K562 (cell line): Measurements from ENCODE around the gene ARHGAP24. TPM values are rescaled to one million over a fixed set of nuclear protein-coding genes. Genes with fewer than 3 reads are reported as not detected.

Experiments
- ATAC-seq: fragments of 200-7000 bp; cut with Tn5 transposase; 3 replicates; pipeline ENCODE4 v1.9.1; 2020; ENCODE audit warnings: moderate library complexity
- BruUV-seq: library from RNA; stranded (reverse); fragments of 400-500 nt; replicated peaks from 2 replicates; lab custom pipeline; 2021; lab: Mats Ljungman, UMichigan
- CTCF ChIA-PET: fragments of 300-600 bp; formaldehyde crosslinking; extraction: SDS; loops from one replicate; lab custom pipeline; 2021; ENCODE audit warnings: low intra/inter-chr PET ratio; lab: Yijun Ruan, JAX
- POLR2A ChIA-PET: fragments of 300-600, 350-650 bp; sonication (Branson Sonifier 250); formaldehyde crosslinking; extraction: SDS; loops from one replicate; lab custom pipeline; 2021; ENCODE audit warnings: antibody characterized with exemption, inconsistent platforms; lab: Yijun Ruan, JAX
- DNase-seq, 4 experiments: peaks; one replicate each; pipeline versions ENCODE4 v3.0.0 to v3.0.0-alpha.2; 2011 to 2018; ENCODE audit warnings: low spot score in 3 of 4, mixed read lengths in 3 of 4; ENCODE audit errors: extremely low read depth in 1 of 4
- FAIRE-seq: peaks from 2 replicates; lab custom pipeline; 2011; peaks lifted over from hg19 to GRCh38; lab: Jason Lieb, UNC
- H2AFZ ChIP-seq: 2 replicates; pipeline ENCODE4 v1.6.0; 2011; ENCODE audit warnings: low read depth, low read length, control low read depth, inconsistent platforms
- H3K27ac ChIP-seq: fragments of 200-600 bp; 3 replicates; pipeline ENCODE4 v1.8.0; 2011; ENCODE audit warnings: low read depth, mild to moderate bottlenecking, control low read depth, inconsistent platforms, low read length, moderate library complexity, mixed read lengths; ENCODE audit errors: extremely low read depth
- H3K27me3 ChIP-seq, 2 experiments: fragments of 300-600 bp in 1 of 2; 2 replicates in 1 of 2; 3 replicates in 1 of 2; pipeline versions ENCODE4 v1.6.0 to v1.8.0; 2011; ENCODE audit warnings: inconsistent platforms in 2 of 2, low read length in 2 of 2, mild to moderate bottlenecking in 1 of 2, mixed read lengths in 1 of 2, moderate library complexity in 1 of 2; ENCODE audit not compliant: control insufficient read depth in 2 of 2, insufficient read depth in 2 of 2
- H3K36me3 ChIP-seq: fragments of 300-600 bp; 3 replicates; pipeline ENCODE4 v1.8.0; 2011; ENCODE audit warnings: mild to moderate bottlenecking, low read length, inconsistent platforms; ENCODE audit not compliant: control insufficient read depth, insufficient read depth
- H3K4me1 ChIP-seq, 2 experiments: fragments of 200-600 bp in 1 of 2; replicated peaks in 1 of 2; 2 replicates in 1 of 2; 3 replicates in 1 of 2; pipeline versions ENCODE4 v1.5.1 to v1.8.0; 2011; ENCODE audit warnings: inconsistent platforms in 2 of 2, low read length in 2 of 2, mild to moderate bottlenecking in 1 of 2, mixed read lengths in 1 of 2, moderate library complexity in 1 of 2; ENCODE audit not compliant: control insufficient read depth in 2 of 2, insufficient read depth in 2 of 2
- H3K4me2 ChIP-seq: 2 replicates; pipeline ENCODE4 v1.6.1; 2011; ENCODE audit warnings: low read length, control low read depth, inconsistent platforms, mixed read lengths; ENCODE audit not compliant: insufficient read depth
- H3K4me3 ChIP-seq: fragments of 200-600 bp; sonication (generic), shearing (Covaris generic); 2 replicates; pipeline ENCODE4 v1.5.1; 2016; ENCODE audit warnings: control low read depth, inconsistent platforms
- H3K79me2 ChIP-seq: fragments of 200-600 bp; 3 replicates; pipeline ENCODE4 v1.8.0; 2011; ENCODE audit warnings: low read length, inconsistent platforms; ENCODE audit not compliant: control insufficient read depth, insufficient read depth
- H3K9ac ChIP-seq, 2 experiments: 2 replicates each; pipeline versions ENCODE4 v1.6.0 to v1.6.1; 2011; ENCODE audit warnings: low read depth in 2 of 2, low read length in 2 of 2, control low read depth in 1 of 2, inconsistent platforms in 1 of 2, mild to moderate bottlenecking in 1 of 2, mixed read lengths in 1 of 2; ENCODE audit not compliant: insufficient read depth in 1 of 2
- H3K9me1 ChIP-seq: one replicate; pipeline ENCODE4 v1.6.0; 2011; ENCODE audit warnings: inconsistent platforms, mild to moderate bottlenecking, low read length, moderate library complexity; ENCODE audit not compliant: control insufficient read depth, insufficient read depth
- H3K9me3 ChIP-seq: replicated peaks from 2 replicates; pipeline ENCODE4 v1.5.1; 2011; ENCODE audit warnings: low read depth, low read length, inconsistent platforms; ENCODE audit not compliant: control insufficient read depth, insufficient read depth
- H4K20me1 ChIP-seq: replicated peaks from 2 replicates; pipeline ENCODE4 v1.6.1; 2011; ENCODE audit warnings: low read length, inconsistent platforms, mixed read lengths; ENCODE audit not compliant: control insufficient read depth, insufficient read depth
- CBX1 ChIP-seq: sonication (generic); IDR thresholded peaks from 2 replicates; pipeline ENCODE4 v1.6.1; 2016; ENCODE audit warnings: antibody characterized with exemption, low read depth, mild to moderate bottlenecking
- CBX3 ChIP-seq, 2 experiments: IDR thresholded peaks; 1 replicate in 1 of 2; 2 replicates in 1 of 2; pipeline ENCODE4 v1.6.1; 2012; ENCODE audit warnings: inconsistent platforms in 2 of 2, low read length in 2 of 2, borderline replicate concordance in 1 of 2, control low read depth in 1 of 2
- SNRNP70 ChIP-seq: fragments of 200-400 bp; formaldehyde crosslinking; optimal IDR thresholded peaks from 2 replicates; pipeline ENCODE3; 2017; ENCODE audit warnings: low read depth, low read length
- WGBS: fragments of 100-300 bp; shearing (Covaris generic); methylation state at CpG from one replicate; pipeline ENCODE4 v1.1.6; 2016; ENCODE audit warnings: low coverage, mixed read lengths; ENCODE audit not compliant: insufficient coverage; ENCODE audit errors: missing lambda C conversion rate; 5-methylcytosine and 5-hydroxymethylcytosine counted together
- in situ Hi-C: fragments of 300-500 bp; cut with MboI; formaldehyde crosslinking; loops from 4 replicates; pipeline ENCODE4 v1.15.0; 2018; ENCODE audit warnings: inconsistent platforms, mixed read lengths
- intact Hi-C: fragments of 100-400 bp; cut with micrococcal nuclease; formaldehyde crosslinking; loops from 2 replicates; pipeline ENCODE4 v1.14.2; 2022
- polyA plus RNA-seq, 8 experiments: library from polyadenylated mRNA; depleted of rRNA in 4 of 8; stranded (reverse) in 5 of 8; unstranded in 3 of 8; fragments of >200 nt; fragmentation: Nextera tagmentation in 2 of 8; fragmentation: Illumina TruSeq in 1 of 8; extraction: Ambion mirVana in 2 of 8; extraction: Trizol in 1 of 8; gene quantifications; 2 replicates each; pipeline versions ENCODE4 v1.2.1 to v1.2.3, GENCODE V29; 2011 to 2014; ENCODE audit warnings: inconsistent platforms in 1 of 8, missing spikeins in 1 of 8
- total RNA-seq, 7 experiments: library from RNA; depleted of rRNA in 6 of 7; stranded (reverse); fragments of >200 nt in 6 of 7; fragmentation: Illumina TruSeq in 2 of 7; extraction: Trizol in 2 of 7; gene quantifications; 2 replicates each; pipeline versions ENCODE4 v1.2.1 to v1.2.3, GENCODE V29; 2011 to 2021; ENCODE audit warnings: low replicate concordance in 1 of 7
- TF ChIP-seq, protein P1 (sequence below), 2 experiments: fragments of 450-650 bp in 1 of 2; sonication (generic) in 1 of 2; formaldehyde crosslinking; conservative IDR thresholded peaks; 2 replicates each; pipeline versions ENCODE4 v1.4.0 to v1.8.1; 2020 to 2022; ENCODE audit warnings: mild to moderate bottlenecking in 1 of 2, missing genetic modification reagents in 1 of 2

The ARHGAP24 gene
- total and polyA plus RNA-seq, 9 of the 15 experiments (the other 6 are each of a cell fraction or from before 2014, with no cell fraction given) = 8.0 to 22.6 (median 14.0) TPM

DNA sequence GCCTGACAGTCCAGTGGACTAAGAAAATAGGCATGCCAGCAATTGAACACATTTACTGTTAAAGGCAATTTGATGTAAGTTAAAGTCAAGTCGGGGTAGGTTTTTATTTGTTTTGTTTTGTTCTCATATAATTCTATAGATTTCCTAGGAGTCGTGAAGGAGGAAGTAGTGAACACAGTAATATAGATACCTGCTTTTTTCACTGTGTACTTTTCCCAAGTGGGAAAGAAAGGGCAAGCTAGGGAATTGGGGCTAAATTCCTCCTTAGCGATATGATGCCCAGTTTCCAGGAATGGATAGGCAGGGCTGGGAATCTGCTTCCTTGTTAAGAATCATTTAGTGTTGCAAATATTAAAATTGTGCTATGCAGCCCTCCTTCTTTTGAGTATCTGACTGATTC lies 271.0 kb downstream of the ARHGAP24 start:
- Histone ChIP-seq H4K20me1 (no peaks in the 10 kb centered on the region; the same call in 1 of the 2 replicates), H3K9me1 (no peaks in the 10 kb centered on the region)
- POLR2A ChIA-PET = no interaction called here
- ATAC-seq = no peak
- WGBS = 48% methylated on average over 3 of the region's 3 CpGs
- TF ChIP-seq SNRNP70 = no peak
- TF ChIP-seq CBX1 = no peak
- no peak for TF ChIP-seq CBX3 (IDR thresholded peaks at IDR 0.05; ENCODE audit: borderline replicate concordance in 1 of 2, low read length in 2 of 2)
- TF ChIP-seq, protein P1, sequence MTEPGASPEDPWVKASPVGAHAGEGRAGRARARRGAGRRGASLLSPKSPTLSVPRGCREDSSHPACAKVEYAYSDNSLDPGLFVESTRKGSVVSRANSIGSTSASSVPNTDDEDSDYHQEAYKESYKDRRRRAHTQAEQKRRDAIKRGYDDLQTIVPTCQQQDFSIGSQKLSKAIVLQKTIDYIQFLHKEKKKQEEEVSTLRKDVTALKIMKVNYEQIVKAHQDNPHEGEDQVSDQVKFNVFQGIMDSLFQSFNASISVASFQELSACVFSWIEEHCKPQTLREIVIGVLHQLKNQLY (CRISPR knock-in tag; conservative IDR thresholded peaks at IDR 0.05) = no peak
- TF ChIP-seq, all 486 proteins: peak for 0
- Histone ChIP-seq H3K4me1 (peaks cover 0 to 13% of the 10 kb centered on the region in 2 experiments; a peak in 4 of 5 replicates), H3K4me3 (no peak overlapping the region), H3K27me3 (no peaks in the 10 kb centered on the region), H3K4me2 (no peak overlapping the region), H3K9ac (no peak overlapping the region), H3K36me3 (no peaks in the 10 kb centered on the region), H2AFZ (no peak overlapping the region), H3K79me2 (peaks cover 2% of the 10 kb centered on the region; the same call in 1 of the 3 replicates), H3K27ac (no peak overlapping the region), H3K9me3 (no peaks in the 10 kb centered on the region)
- in situ Hi-C loops (no loop called here), intact Hi-C loops (loop anchor here (5.0 to 10.0 kb wide), 3 partner anchors 231 to 664 kb away; no protein-coding TSS in a partner anchor)
- BruUV-seq = no TSS peak
- no peak for DNase-seq
- FAIRE-seq = no peak
- CTCF ChIA-PET = no interaction called here
